Testis (tissue), 2 donors: ENCODE results near the gene DUS2.

ENCODE experiments used
- POLR2A ChIP-seq: fragments of 450-650 bp; IDR thresholded peaks from one replicate; pipeline ENCODE4 v1.6.1; 2017; ENCODE audit warnings: antibody characterized with exemption, mild to moderate bottlenecking, moderate library complexity
- TF ChIP-seq, protein P1 (sequence below), 3 experiments: fragments of 450-650 bp in 2 of 3; fragments of 200-600 bp in 1 of 3; sonication (generic) in 1 of 3; IDR thresholded peaks; one replicate each; pipeline ENCODE4 v1.5.1; 2016 to 2019; ENCODE audit warnings: antibody characterized with exemption in 3 of 3, mild to moderate bottlenecking in 2 of 3, moderate library complexity in 1 of 3

DNA sequence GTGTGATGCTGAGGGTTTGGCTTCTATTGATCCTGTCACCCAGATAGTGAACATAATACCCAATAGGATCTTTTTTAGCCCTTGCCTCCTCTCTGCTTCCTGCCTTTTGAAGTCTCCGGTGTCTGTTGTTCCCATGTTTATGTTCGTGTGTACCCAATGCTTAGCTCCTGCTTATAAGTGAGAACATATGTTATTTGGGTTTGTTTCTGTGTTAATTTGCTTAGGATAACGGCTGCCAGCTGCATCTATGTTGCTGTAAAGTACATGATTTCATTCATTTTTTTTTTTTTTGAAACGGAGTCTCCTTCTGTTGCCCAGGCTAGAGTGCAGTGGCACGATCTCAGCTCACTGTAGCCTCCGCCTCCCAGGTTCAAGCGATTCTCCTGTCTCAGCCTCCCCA, 23.0 kb downstream of the DUS2 start:
- TF ChIP-seq, protein P1, sequence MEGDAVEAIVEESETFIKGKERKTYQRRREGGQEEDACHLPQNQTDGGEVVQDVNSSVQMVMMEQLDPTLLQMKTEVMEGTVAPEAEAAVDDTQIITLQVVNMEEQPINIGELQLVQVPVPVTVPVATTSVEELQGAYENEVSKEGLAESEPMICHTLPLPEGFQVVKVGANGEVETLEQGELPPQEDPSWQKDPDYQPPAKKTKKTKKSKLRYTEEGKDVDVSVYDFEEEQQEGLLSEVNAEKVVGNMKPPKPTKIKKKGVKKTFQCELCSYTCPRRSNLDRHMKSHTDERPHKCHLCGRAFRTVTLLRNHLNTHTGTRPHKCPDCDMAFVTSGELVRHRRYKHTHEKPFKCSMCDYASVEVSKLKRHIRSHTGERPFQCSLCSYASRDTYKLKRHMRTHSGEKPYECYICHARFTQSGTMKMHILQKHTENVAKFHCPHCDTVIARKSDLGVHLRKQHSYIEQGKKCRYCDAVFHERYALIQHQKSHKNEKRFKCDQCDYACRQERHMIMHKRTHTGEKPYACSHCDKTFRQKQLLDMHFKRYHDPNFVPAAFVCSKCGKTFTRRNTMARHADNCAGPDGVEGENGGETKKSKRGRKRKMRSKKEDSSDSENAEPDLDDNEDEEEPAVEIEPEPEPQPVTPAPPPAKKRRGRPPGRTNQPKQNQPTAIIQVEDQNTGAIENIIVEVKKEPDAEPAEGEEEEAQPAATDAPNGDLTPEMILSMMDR (IDR thresholded peaks at IDR 0.05) = no peak
- TF ChIP-seq POLR2A = no peak
